H1 (cell line): Measurements from ENCODE around the gene DYNLT3. TPM values are rescaled to one million over a fixed set of nuclear protein-coding genes. Genes with fewer than 3 reads are reported as not detected.

Experiments used
- CTCF ChIA-PET: fragments of 300-600 bp; sonication (Branson Sonifier 250); formaldehyde crosslinking; loops from one replicate; lab custom pipeline; 2021; ENCODE audit not compliant: partially characterized antibody; lab: Charles Lee
- POLR2A ChIA-PET: fragments of 300-600 bp; sonication (Branson Sonifier 250); formaldehyde crosslinking; loops from one replicate; lab custom pipeline; 2021; ENCODE audit warnings: inconsistent platforms; ENCODE audit not compliant: partially characterized antibody; lab: Charles Lee
- DNase-seq, 2 experiments: peaks; one replicate each; pipeline versions ENCODE4 v3.0.0 to v3.0.0-alpha.2; 2010 to 2022; ENCODE audit warnings: low spot score in 2 of 2, low read depth in 1 of 2, mixed read lengths in 1 of 2
- FAIRE-seq: peaks from 2 replicates; lab custom pipeline; 2011; peaks lifted over from hg19 to GRCh38; lab: Jason Lieb, UNC
- H2AFZ ChIP-seq: 2 replicates; pipeline ENCODE4 v1.8.1; 2012; ENCODE audit warnings: low read length, inconsistent platforms
- H2AK5ac ChIP-seq: 2 replicates; pipeline ENCODE4 v1.6.1; 2013; ENCODE audit warnings: low read depth, low read length
- H2BK120ac ChIP-seq: replicated peaks from 2 replicates; pipeline ENCODE3; 2013; ENCODE audit warnings: low read depth, low read length, inconsistent platforms
- H2BK12ac ChIP-seq: 2 replicates; pipeline ENCODE4 v1.6.1; 2013; ENCODE audit warnings: low read depth, low read length
- H2BK15ac ChIP-seq: 2 replicates; pipeline ENCODE4 v1.6.1; 2013; ENCODE audit warnings: low read length
- H2BK20ac ChIP-seq: 2 replicates; pipeline ENCODE4 v1.6.1; 2013; ENCODE audit warnings: low read length
- H2BK5ac ChIP-seq: 2 replicates; pipeline ENCODE4 v1.6.1; 2013; ENCODE audit warnings: low read depth, low read length
- H3K14ac ChIP-seq: 2 replicates; pipeline ENCODE4 v1.6.1; 2013; ENCODE audit warnings: inconsistent platforms; ENCODE audit not compliant: insufficient read length
- H3K18ac ChIP-seq: 2 replicates; pipeline ENCODE4 v1.6.1; 2013; ENCODE audit warnings: low read length; ENCODE audit errors: extremely low read depth
- H3K23ac ChIP-seq: 2 replicates; pipeline ENCODE4 v1.6.1; 2013; ENCODE audit warnings: inconsistent platforms; ENCODE audit not compliant: insufficient read length
- H3K23me2 ChIP-seq: 2 replicates; pipeline ENCODE4 v1.6.1; 2013; ENCODE audit warnings: low read depth, low read length
- H3K27ac ChIP-seq: 2 replicates; pipeline ENCODE4 v1.6.1; 2011; ENCODE audit warnings: low read depth, low read length, inconsistent platforms
- H3K27me3 ChIP-seq, 4 experiments: replicated peaks in 1 of 4; 1 replicate in 1 of 4; 2 replicates in 3 of 4; pipeline versions ENCODE4 v1.6.1 to v1.8.1; 2011 to 2013; ENCODE audit warnings: low read length in 3 of 4, mild to moderate bottlenecking in 3 of 4, inconsistent platforms in 2 of 4, mixed read lengths in 2 of 4, moderate library complexity in 1 of 4; ENCODE audit not compliant: control insufficient read depth in 3 of 4, insufficient read depth in 3 of 4; ENCODE audit errors: extremely low read depth in 1 of 4
- H3K36me3 ChIP-seq, 4 experiments: 2 replicates each; pipeline versions ENCODE4 v1.6.1 to v1.8.1; 2011 to 2013; ENCODE audit warnings: mild to moderate bottlenecking in 4 of 4, low read length in 3 of 4, moderate library complexity in 2 of 4, control low read depth in 1 of 4, inconsistent platforms in 1 of 4; ENCODE audit not compliant: insufficient read depth in 4 of 4, control insufficient read depth in 2 of 4
- H3K4ac ChIP-seq: replicated peaks from 2 replicates; pipeline ENCODE3; 2013; ENCODE audit warnings: low read length, low read depth, mixed read lengths, inconsistent platforms; ENCODE audit not compliant: insufficient read length
- H3K4me1 ChIP-seq, 4 experiments: replicated peaks in 1 of 4; 1 replicate in 1 of 4; 2 replicates in 3 of 4; pipeline versions ENCODE4 v1.6.1 to v1.8.1; 2011 to 2013; ENCODE audit warnings: low read length in 3 of 4, inconsistent platforms in 2 of 4, mixed read lengths in 1 of 4; ENCODE audit not compliant: insufficient read depth in 4 of 4, control insufficient read depth in 3 of 4
- H3K4me2 ChIP-seq, 2 experiments: 2 replicates each; pipeline versions ENCODE4 v1.6.1 to v1.8.1; 2011 to 2013; ENCODE audit warnings: low read depth in 2 of 2, low read length in 2 of 2, control low read depth in 1 of 2, inconsistent platforms in 1 of 2, mild to moderate bottlenecking in 1 of 2; ENCODE audit not compliant: insufficient read depth in 1 of 2
- H3K4me3 ChIP-seq, 4 experiments: fragments of 200-600, 300-600 bp in 1 of 4; sonication (generic), shearing (Covaris generic), sonication (Bioruptor Twin) in 1 of 4; 2 replicates each; pipeline versions ENCODE4 v1.5.1 to v1.8.1; 2011 to 2016; ENCODE audit warnings: low read length in 4 of 4, low read depth in 3 of 4, control low read depth in 2 of 4, inconsistent platforms in 2 of 4, mild to moderate bottlenecking in 2 of 4, mixed read lengths in 1 of 4, moderate library complexity in 1 of 4; ENCODE audit not compliant: insufficient read depth in 2 of 4; ENCODE audit errors: extremely low read depth in 1 of 4
- H3K56ac ChIP-seq: replicated peaks from 2 replicates; pipeline ENCODE3; 2013; ENCODE audit warnings: low read depth, mild to moderate bottlenecking, mixed read lengths, low read length, inconsistent platforms; ENCODE audit not compliant: insufficient read length
- H3K79me1 ChIP-seq: 2 replicates; pipeline ENCODE4 v1.6.1; 2013; ENCODE audit warnings: low read depth, low read length, control low read depth
- H3K79me2 ChIP-seq, 2 experiments: 2 replicates each; pipeline versions ENCODE4 v1.6.1 to v1.8.1; 2012 to 2013; ENCODE audit warnings: low read length in 2 of 2, mild to moderate bottlenecking in 2 of 2, inconsistent platforms in 1 of 2; ENCODE audit not compliant: insufficient read depth in 2 of 2, control insufficient read depth in 1 of 2
- H3K9ac ChIP-seq, 4 experiments: replicated peaks in 1 of 4; 1 replicate in 1 of 4; 2 replicates in 3 of 4; pipeline versions ENCODE4 v1.6.1 to v1.8.1; 2011 to 2013; ENCODE audit warnings: low read depth in 3 of 4, low read length in 3 of 4, control low read depth in 2 of 4, mild to moderate bottlenecking in 2 of 4, moderate library complexity in 2 of 4, inconsistent platforms in 1 of 4; ENCODE audit errors: extremely low read depth in 1 of 4
- H3K9me3 ChIP-seq, 2 experiments: 2 replicates each; pipeline versions ENCODE4 v1.6.1 to v1.8.1; 2012 to 2013; ENCODE audit warnings: mild to moderate bottlenecking in 2 of 2, moderate library complexity in 2 of 2, control low read depth in 1 of 2, inconsistent platforms in 1 of 2, low read depth in 1 of 2, low read length in 1 of 2, mixed read lengths in 1 of 2; ENCODE audit not compliant: insufficient read depth in 2 of 2
- H4K20me1 ChIP-seq, 2 experiments: replicated peaks in 1 of 2; 2 replicates each; pipeline versions ENCODE3 to v1.8.1; 2011 to 2013; ENCODE audit warnings: inconsistent platforms in 2 of 2, low read length in 2 of 2, mild to moderate bottlenecking in 1 of 2; ENCODE audit not compliant: insufficient read depth in 2 of 2, control insufficient read depth in 1 of 2
- H4K5ac ChIP-seq: 2 replicates; pipeline ENCODE4 v1.6.1; 2013; ENCODE audit warnings: low read length, low read depth, mixed read lengths, inconsistent platforms; ENCODE audit not compliant: insufficient read length
- H4K8ac ChIP-seq: 2 replicates; pipeline ENCODE4 v1.8.0; 2013; ENCODE audit warnings: mild to moderate bottlenecking, moderate library complexity, low read length, inconsistent platforms; ENCODE audit not compliant: insufficient read depth; ENCODE audit errors: extremely low read depth
- H4K91ac ChIP-seq: replicated peaks from 2 replicates; pipeline ENCODE3; 2013; ENCODE audit warnings: low read length, mixed read lengths, inconsistent platforms; ENCODE audit not compliant: insufficient read length
- ASH2L ChIP-seq: fragments of 200-600, 300-600 bp; sonication (generic); IDR thresholded peaks from one replicate; pipeline ENCODE4 v1.7.1; 2017; ENCODE audit warnings: low read length
- CTBP2 ChIP-seq: IDR thresholded peaks from 2 replicates; pipeline ENCODE4 v1.7.0; 2011; ENCODE audit warnings: borderline replicate concordance, mild to moderate bottlenecking, moderate library complexity, mixed read lengths, low read length; ENCODE audit not compliant: insufficient read depth, insufficient read length
- HDAC6 ChIP-seq: IDR thresholded peaks from one replicate; pipeline ENCODE4 v1.7.1; 2012; ENCODE audit warnings: low read depth, mild to moderate bottlenecking, inconsistent platforms, low read length, moderate library complexity
- POLR2AphosphoS5 ChIP-seq: IDR thresholded peaks from 2 replicates; pipeline ENCODE4 v1.6.1; 2011; ENCODE audit warnings: low read depth, low read length
- SP1 ChIP-seq: IDR thresholded peaks from 2 replicates; pipeline ENCODE4 v1.6.1; 2011; ENCODE audit warnings: low read depth, low read length
- WGBS, 2 experiments: shearing (Covaris generic) in 1 of 2; methylation state at CpG; one replicate each; pipeline versions ENCODE4 v1.1.6 to v1.1.7; 2013 to 2015; ENCODE audit warnings: low lambda C conversion rate in 2 of 2, mixed read lengths in 2 of 2, inconsistent platforms in 1 of 2, low coverage in 1 of 2, missing lambda C conversion rate in 1 of 2; ENCODE audit not compliant: insufficient replicate concordance in 2 of 2, insufficient coverage in 1 of 2, insufficient read length in 1 of 2; ENCODE audit errors: extremely low coverage in 1 of 2, missing lambda C conversion rate in 1 of 2; 5-methylcytosine and 5-hydroxymethylcytosine counted together
- polyA plus RNA-seq, 7 experiments: library from polyadenylated mRNA; depleted of rRNA in 3 of 7; stranded (reverse) in 5 of 7; unstranded in 2 of 7; fragments of >200 nt in 5 of 7; fragments of 200-250 nt in 2 of 7; gene quantifications; 1 replicate in 5 of 7; 2 replicates in 1 of 7; 4 replicates in 1 of 7; pipeline versions ENCODE4 v1.2.1 to v1.2.3, GENCODE V29; 2011 to 2013; ENCODE audit warnings: missing spikeins in 2 of 7, mixed read lengths in 2 of 7
- total RNA-seq: library from RNA; stranded (reverse); fragmentation: NEBNext Ultra II Directional; extraction: Animal tissue kit (Norgen Biotek cat#: 25700); gene quantifications from 2 replicates; pipeline ENCODE4 v1.2.1, GENCODE V29; 2021

The DYNLT3 gene
- total and polyA plus RNA-seq, 2 of the 8 experiments (the other 6 are each of a cell fraction or from before 2014, with no cell fraction given) = 2.3 to 3.5 TPM

GRCh38 chrX:37799936-37800335 lies 47.4 kb downstream of the DYNLT3 start:
- ChIA-PET POLR2A (no interaction called here), CTCF (no interaction called here)
- Histone ChIP-seq H2AFZ (no peak overlapping the region), H3K9ac (no peak overlapping the region), H3K79me1 (no peaks in the 10 kb centered on the region), H3K27me3 (no peaks in the 10 kb centered on the region), H4K8ac (no peak overlapping the region), H3K18ac (no peak overlapping the region), H3K4ac (no peak overlapping the region), H4K20me1 (no peaks in the 10 kb centered on the region), H3K27ac (no peak overlapping the region), H4K91ac (no peak overlapping the region), H3K4me3 (no peak overlapping the region), H3K23me2 (no peaks in the 10 kb centered on the region), H2BK20ac (no peak overlapping the region), H2BK5ac (no peak overlapping the region), H2AK5ac (no peak overlapping the region), H4K5ac (no peak overlapping the region), H2BK15ac (no peak overlapping the region), H3K4me2 (no peak overlapping the region), H3K79me2 (no peaks in the 10 kb centered on the region), H3K23ac (no peak overlapping the region), H3K36me3 (no peaks in the 10 kb centered on the region), H3K9me3 (no peaks in the 10 kb centered on the region), H2BK12ac (no peak overlapping the region), H2BK120ac (no peak overlapping the region), H3K56ac (no peak overlapping the region), H3K4me1 (peaks cover 0 to 2% (median 0%) of the 10 kb centered on the region in 4 experiments; a peak in 1 of 7 replicates), H3K14ac (no peak overlapping the region)
- FAIRE-seq = no peak
- TF ChIP-seq HDAC6 (no peak), ASH2L (no peak), SP1 (no peak), CTBP2 (no peak), POLR2AphosphoS5 (no peak)
- no peak for DNase-seq
- 93% methylated on average over 2 of the region's 2 CpGs; no CpG with 5 or more reads in 1 of the 2 experiments for WGBS, 2 experiments
